Measurements from ENCODE around the gene CEP55. TPM values are rescaled to one million over a fixed set of nuclear protein-coding genes. Genes with fewer than 3 reads are reported as not detected.

CEP55 gene
- total and polyA plus RNA-seq, 2 of the 8 experiments (the other 6 are each of a cell fraction or from before 2014, with no cell fraction given): 7.0 to 19.6 TPM

DNA sequence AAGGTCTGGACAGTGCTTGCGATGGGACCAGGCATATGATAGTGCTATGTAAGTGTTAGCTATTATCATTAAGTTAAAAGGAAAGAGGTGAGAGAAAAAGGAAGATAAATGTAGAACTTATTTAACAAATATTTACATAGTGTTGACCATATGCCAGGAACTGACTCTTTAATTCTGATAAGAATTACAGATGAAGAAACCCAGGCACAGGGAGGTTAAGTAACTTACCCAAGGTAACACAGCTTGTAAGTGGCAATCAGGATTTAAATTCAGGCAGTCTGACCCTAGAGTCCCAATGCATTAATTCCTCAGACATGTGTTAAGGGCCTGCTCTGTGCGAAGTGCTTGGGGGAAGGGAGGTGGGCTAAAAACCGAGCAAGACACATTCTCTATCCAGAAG is 81.2 kb downstream of the CEP55 start:
- FAIRE-seq (no peak), DNase-seq (ENCODE audit: low read depth in 1 of 2, low spot score in 2 of 2) (no peak)
- Histone ChIP-seq H3K4ac (replicated peaks; ENCODE audit: insufficient read length, low read depth, low read length) (no peak overlapping the region), H2BK20ac (ENCODE audit: low read length) (no peak overlapping the region), H3K36me3 (ENCODE audit: control insufficient read depth in 2 of 4, insufficient read depth in 4 of 4, low read length in 3 of 4) (no peaks in the 10 kb centered on the region), H3K27me3 (replicated peaks in 1 of 4; ENCODE audit: control insufficient read depth in 3 of 4, extremely low read depth in 1 of 4, insufficient read depth in 3 of 4, low read length in 3 of 4) (peaks cover 0 to 2% (median 0%) of the 10 kb centered on the region in 4 experiments; a peak in 2 of 7 replicates), H3K4me1 (replicated peaks in 1 of 4; ENCODE audit: control insufficient read depth in 3 of 4, insufficient read depth in 4 of 4, low read length in 3 of 4) (no peaks in the 10 kb centered on the region), H3K9ac (replicated peaks in 1 of 4; ENCODE audit: extremely low read depth in 1 of 4, low read depth in 3 of 4, low read length in 3 of 4) (no peak overlapping the region), H3K79me2 (ENCODE audit: control insufficient read depth in 1 of 2, insufficient read depth in 2 of 2, low read length in 2 of 2) (no peaks in the 10 kb centered on the region), H2BK5ac (ENCODE audit: low read depth, low read length) (no peak overlapping the region), H3K27ac (ENCODE audit: low read depth, low read length) (no peak overlapping the region), H4K20me1 (replicated peaks in 1 of 2; ENCODE audit: control insufficient read depth in 1 of 2, insufficient read depth in 2 of 2, low read length in 2 of 2) (no peaks in the 10 kb centered on the region), H3K14ac (ENCODE audit: insufficient read length) (no peak overlapping the region), H2BK15ac (ENCODE audit: low read length) (no peak overlapping the region), H3K56ac (replicated peaks; ENCODE audit: insufficient read length, low read depth, low read length) (no peak overlapping the region), H2BK12ac (ENCODE audit: low read depth, low read length) (no peak overlapping the region), H3K23me2 (ENCODE audit: low read depth, low read length) (no peaks in the 10 kb centered on the region), H4K5ac (ENCODE audit: insufficient read length, low read depth, low read length) (no peak overlapping the region), H4K8ac (ENCODE audit: extremely low read depth, insufficient read depth, low read length) (no peak overlapping the region), H2AK5ac (ENCODE audit: low read depth, low read length) (no peak overlapping the region), H3K79me1 (ENCODE audit: low read depth, low read length) (no peaks in the 10 kb centered on the region), H4K91ac (replicated peaks; ENCODE audit: insufficient read length, low read length) (no peak overlapping the region), H3K18ac (ENCODE audit: extremely low read depth, low read length) (no peak overlapping the region), H3K9me3 (ENCODE audit: insufficient read depth in 2 of 2, low read depth in 1 of 2, low read length in 1 of 2) (no peaks in the 10 kb centered on the region), H2BK120ac (replicated peaks; ENCODE audit: low read depth, low read length) (no peak overlapping the region), H3K23ac (ENCODE audit: insufficient read length) (no peak overlapping the region), H3K4me3 (ENCODE audit: extremely low read depth in 1 of 4, insufficient read depth in 2 of 4, low read depth in 3 of 4, low read length in 4 of 4) (no peak overlapping the region), H3K4me2 (ENCODE audit: insufficient read depth in 1 of 2, low read depth in 2 of 2, low read length in 2 of 2) (no peak overlapping the region), H2AFZ (ENCODE audit: low read length) (no peak overlapping the region)
- no peak for TF ChIP-seq JUN (IDR thresholded peaks at IDR 0.05; ENCODE audit: low read depth, low read length)
- no peak for TF ChIP-seq SUZ12 (IDR thresholded peaks at IDR 0.05; ENCODE audit: low read length)
- TF ChIP-seq, protein P1, sequence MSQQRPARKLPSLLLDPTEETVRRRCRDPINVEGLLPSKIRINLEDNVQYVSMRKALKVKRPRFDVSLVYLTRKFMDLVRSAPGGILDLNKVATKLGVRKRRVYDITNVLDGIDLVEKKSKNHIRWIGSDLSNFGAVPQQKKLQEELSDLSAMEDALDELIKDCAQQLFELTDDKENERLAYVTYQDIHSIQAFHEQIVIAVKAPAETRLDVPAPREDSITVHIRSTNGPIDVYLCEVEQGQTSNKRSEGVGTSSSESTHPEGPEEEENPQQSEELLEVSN (IDR thresholded peaks at IDR 0.05): no peak
- no peak for TF ChIP-seq GTF2F1 (IDR thresholded peaks at IDR 0.05; ENCODE audit: borderline replicate concordance, low read depth, low read length)
- no peak for TF ChIP-seq YY1 (IDR thresholded peaks at IDR 0.05; ENCODE audit: low read depth, low read length)
- TF ChIP-seq SRF (IDR thresholded peaks at IDR 0.05; ENCODE audit: low read depth, low read length): no peak
- no peak for TF ChIP-seq SIX5 (IDR thresholded peaks at IDR 0.05; ENCODE audit: low read depth, low read length)
- no peak for TF ChIP-seq EZH2 (IDR thresholded peaks at IDR 0.05; ENCODE audit: low read depth, low read length, severe bottlenecking)
- no peak for TF ChIP-seq MAFK (IDR thresholded peaks at IDR 0.05; ENCODE audit: low read depth, low read length)
- no peak for TF ChIP-seq POLR2A (IDR thresholded peaks at IDR 0.05; ENCODE audit: control extremely low read depth in 1 of 2, low read depth in 2 of 2, low read length in 2 of 2)
- no peak for TF ChIP-seq SP1 (IDR thresholded peaks at IDR 0.05; ENCODE audit: low read depth, low read length)
- no peak for TF ChIP-seq GABPA (IDR thresholded peaks at IDR 0.05; ENCODE audit: borderline replicate concordance, insufficient read depth, low read length)
- no peak for TF ChIP-seq SAP30 (IDR thresholded peaks at IDR 0.05; ENCODE audit: insufficient read depth, insufficient replicate concordance, low read length)
- TF ChIP-seq, protein P2, sequence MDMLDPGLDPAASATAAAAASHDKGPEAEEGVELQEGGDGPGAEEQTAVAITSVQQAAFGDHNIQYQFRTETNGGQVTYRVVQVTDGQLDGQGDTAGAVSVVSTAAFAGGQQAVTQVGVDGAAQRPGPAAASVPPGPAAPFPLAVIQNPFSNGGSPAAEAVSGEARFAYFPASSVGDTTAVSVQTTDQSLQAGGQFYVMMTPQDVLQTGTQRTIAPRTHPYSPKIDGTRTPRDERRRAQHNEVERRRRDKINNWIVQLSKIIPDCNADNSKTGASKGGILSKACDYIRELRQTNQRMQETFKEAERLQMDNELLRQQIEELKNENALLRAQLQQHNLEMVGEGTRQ (IDR thresholded peaks at IDR 0.05; ENCODE audit: low read length): no peak
- 75% methylated on average over 3 of the region's 3 CpGs; no CpG with 5 or more reads in 1 of the 2 experiments for WGBS, 2 experiments (ENCODE audit: extremely low coverage in 1 of 2, insufficient coverage in 1 of 2, insufficient read length in 1 of 2, insufficient replicate concordance in 2 of 2, low coverage in 1 of 2, low lambda C conversion rate in 2 of 2, missing lambda C conversion rate in 1 of 2)
- POLR2A ChIA-PET (ENCODE audit: partially characterized antibody): no interaction called here
- CTCF ChIA-PET (ENCODE audit: partially characterized antibody): interaction anchor here (0.5 to 1.1 kb wide), 3 partner anchors 9 to 80 kb away, joined by 3 to 4 read pairs (median 3); no protein-coding TSS in a partner anchor

Data from H1 (cell line).